Urinary bladder (tissue), 4 donors: ENCODE measurements around the gene ZNF516. TPM values are rescaled to one million over a fixed set of nuclear protein-coding genes. Genes with fewer than 3 reads are reported as not detected.
A peak's percentile ranks its signal among the peaks of the same experiment; 100 is the strongest.

Source experiments
- DNase-seq: peaks from one replicate; pipeline ENCODE4 v3.0.0-alpha.2; 2015; ENCODE audit errors: extremely low spot score
- H3K27ac ChIP-seq: one replicate; pipeline ENCODE4 v1.5.1; 2013; ENCODE audit warnings: low read depth, mild to moderate bottlenecking, moderate library complexity
- H3K36me3 ChIP-seq: one replicate; pipeline ENCODE4 v1.6.1; 2013; ENCODE audit warnings: mild to moderate bottlenecking, moderate library complexity; ENCODE audit not compliant: insufficient read depth
- H3K4me1 ChIP-seq: one replicate; pipeline ENCODE4 v1.6.1; 2013; ENCODE audit warnings: mild to moderate bottlenecking, moderate library complexity; ENCODE audit not compliant: insufficient read depth
- H3K4me3 ChIP-seq: one replicate; pipeline ENCODE4 v1.5.1; 2013; ENCODE audit warnings: low read depth, low read length
- WGBS: extraction: QIAGEN DNeasy Blood & Tissue Kit; methylation state at CpG from one replicate; pipeline ENCODE4 v1.1.7; 2013; 5-methylcytosine and 5-hydroxymethylcytosine counted together
- polyA plus RNA-seq: library from polyadenylated mRNA; stranded (reverse); fragments of 200-250 nt; gene quantifications from one replicate; pipeline ENCODE4 v1.2.3, GENCODE V29; 2013
- total RNA-seq: library from RNA; depleted of rRNA; stranded (reverse); fragments of >200 nt; gene quantifications from one replicate; pipeline ENCODE4 v1.2.3, GENCODE V29; 2014
- donor health status: healthy with polysubstance abuse.
- donor health status: healthy.

ZNF516 gene
- total and polyA plus RNA-seq, 2 donors: 16.1 to 30.5 TPM

- H3K4me1 ChIP-seq: no peaks in the 10 kb centered on the region
- WGBS: 94% methylated on average over 20 of the region's 20 CpGs
- DNase-seq: no peak
- H3K4me3 ChIP-seq: no peak overlapping the region
- no peak overlapping the region for H3K27ac ChIP-seq
- no peaks in the 10 kb centered on the region for H3K36me3 ChIP-seq
Observed at GRCh38 chr18:76466410-76466991, 28.5 kb downstream of the ZNF516 start.

DNA sequence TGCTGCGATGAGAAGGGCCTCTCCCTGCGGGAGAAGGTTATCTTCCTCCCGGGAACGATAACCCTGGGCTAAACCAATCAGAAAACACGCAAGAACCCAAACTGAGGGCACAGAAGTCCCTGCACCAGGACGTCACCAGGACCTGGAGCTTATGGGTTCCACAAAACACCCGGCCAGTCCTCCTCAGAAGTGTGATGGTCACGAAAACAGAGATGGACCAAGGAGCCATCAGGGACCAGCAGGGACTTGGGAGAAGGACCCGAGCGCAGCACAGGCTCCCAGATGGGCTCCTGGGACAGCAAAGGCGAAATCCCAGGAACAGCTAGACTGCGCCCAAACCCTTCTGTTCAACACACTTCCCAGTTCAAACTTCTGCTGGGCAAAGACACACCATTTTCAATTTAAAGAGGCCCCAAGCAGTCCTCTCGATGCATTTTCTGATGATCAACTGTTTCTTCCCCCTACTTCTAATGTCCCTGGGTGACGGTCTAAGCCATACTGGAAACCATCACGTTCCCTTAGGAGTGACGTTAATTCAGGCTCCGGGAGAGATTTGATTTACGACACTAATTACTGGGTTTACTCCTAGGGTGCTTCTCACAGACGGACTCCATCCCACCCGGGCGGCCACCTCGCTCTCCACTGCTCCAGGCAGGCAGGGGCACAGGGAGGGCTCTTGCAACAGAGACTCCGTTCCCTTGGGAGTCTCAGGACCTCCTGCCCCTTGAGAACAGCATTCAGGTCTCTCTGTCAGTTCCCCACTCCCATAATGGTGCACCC lies 29.2 kb downstream of the ZNF516 start:
- no peak overlapping the region for H3K27ac ChIP-seq
- H3K4me3 ChIP-seq: no peak overlapping the region
- 84% methylated on average over 23 of the region's 23 CpGs for WGBS
- no peaks in the 10 kb centered on the region for H3K36me3 ChIP-seq
- H3K4me1 ChIP-seq: no peaks in the 10 kb centered on the region
- no peak for DNase-seq

- H3K4me3 ChIP-seq: no peak overlapping the region
- no peak for DNase-seq
- 95% methylated on average over 19 of the region's 19 CpGs for WGBS
- no peaks in the 10 kb centered on the region for H3K4me1 ChIP-seq
- no peak overlapping the region for H3K27ac ChIP-seq
- no peaks in the 10 kb centered on the region for H3K36me3 ChIP-seq
Observed at GRCh38 chr18:76464281-76465259, 30.5 kb downstream of the ZNF516 start.

DNA sequence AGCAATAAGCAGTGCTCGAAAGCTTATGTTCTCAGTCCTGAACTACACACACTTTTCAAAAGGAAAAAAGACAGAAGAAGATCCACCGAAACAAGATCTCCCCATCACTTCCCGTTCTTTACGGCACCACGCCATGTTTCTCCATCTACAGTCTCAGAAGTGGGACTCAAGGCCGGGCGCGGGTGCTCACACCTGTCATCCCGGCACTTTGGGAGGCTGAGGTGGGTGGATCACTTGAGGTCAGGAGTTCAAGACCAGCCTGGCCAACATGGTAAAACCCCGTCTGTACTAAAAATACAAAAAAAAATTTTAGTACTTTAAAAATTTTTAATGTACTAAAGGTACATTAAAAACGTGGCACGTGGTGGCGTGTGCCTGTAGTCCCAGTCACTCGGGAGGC lies 31.2 kb downstream of the ZNF516 start:
- Histone ChIP-seq H3K4me3 (no peak overlapping the region), H3K27ac (no peak overlapping the region), H3K4me1 (no peaks in the 10 kb centered on the region), H3K36me3 (no peaks in the 10 kb centered on the region)
- whole genome bisulfite sequencing: 95% methylated on average over 14 of the region's 14 CpGs
- no peak for DNase-seq

- WGBS: 91% methylated on average over 18 of the region's 18 CpGs
- H3K36me3 ChIP-seq: no peaks in the 10 kb centered on the region
- no peak overlapping the region for H3K4me3 ChIP-seq
- H3K27ac ChIP-seq: no peak overlapping the region
- H3K4me1 ChIP-seq: no peaks in the 10 kb centered on the region
- DNase-seq: no peak
Observed at GRCh38 chr18:76463358-76463757, 31.7 kb downstream of the ZNF516 start.

DNA sequence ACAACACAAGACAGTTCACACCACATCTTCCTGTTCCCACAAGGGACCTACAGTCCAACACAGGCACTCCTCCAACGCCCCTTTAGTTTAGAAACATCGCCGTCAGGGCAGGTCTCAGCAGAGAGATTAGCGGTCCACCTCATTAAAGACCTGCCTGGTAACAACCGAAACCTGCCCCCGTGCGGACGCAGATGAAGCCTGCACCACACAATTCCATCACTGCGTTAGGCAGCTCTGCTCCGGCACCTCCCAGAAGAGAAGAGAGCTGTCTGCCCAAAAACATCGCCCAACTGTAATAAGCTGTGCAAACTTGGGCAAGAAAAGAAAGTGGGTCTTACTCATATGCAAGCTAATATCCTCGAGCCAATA lies 32.7 kb downstream of the ZNF516 start:
- H3K4me1 ChIP-seq: no peaks in the 10 kb centered on the region
- H3K36me3 ChIP-seq: no peaks in the 10 kb centered on the region
- 93% methylated on average over 12 of the region's 12 CpGs for WGBS
- no peak for DNase-seq
- H3K4me3 ChIP-seq: no peak overlapping the region
- no peak overlapping the region for H3K27ac ChIP-seq

GRCh38 chr18:76461692-76462325 lies 33.2 kb downstream of the ZNF516 start:
- DNase-seq: no peak
- no peaks in the 10 kb centered on the region for H3K4me1 ChIP-seq
- no peak overlapping the region for H3K27ac ChIP-seq
- no peak overlapping the region for H3K4me3 ChIP-seq
- H3K36me3 ChIP-seq: no peaks in the 10 kb centered on the region
- 97% methylated on average over 27 of the region's 27 CpGs for WGBS

- Histone ChIP-seq H3K4me3 (no peak overlapping the region), H3K36me3 (no peaks in the 10 kb centered on the region), H3K4me1 (no peaks in the 10 kb centered on the region), H3K27ac (no peak overlapping the region)
- DNase-seq: no peak
- 97% methylated on average over 8 of the region's 8 CpGs for WGBS
Observed at GRCh38 chr18:76461148-76461547, 33.9 kb downstream of the ZNF516 start.

DNA sequence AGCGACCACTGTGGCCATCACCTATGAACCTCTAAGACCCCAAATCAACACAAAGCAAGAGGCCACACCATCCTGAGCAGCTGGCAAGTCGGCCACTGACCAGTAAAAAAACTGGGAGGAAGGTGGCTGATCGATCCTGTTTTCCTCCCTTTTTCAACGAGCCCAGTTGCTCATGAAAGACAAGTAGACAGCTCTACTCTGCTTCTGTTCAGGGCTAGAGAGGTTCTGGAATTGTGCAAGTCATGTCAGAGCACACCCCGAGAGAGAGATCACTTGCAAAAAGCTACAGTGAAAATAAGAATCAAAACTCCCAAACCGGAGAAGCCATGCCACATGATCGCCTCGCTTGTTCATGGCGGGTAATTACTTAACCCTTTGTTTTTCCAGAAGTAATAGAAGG lies 34.6 kb downstream of the ZNF516 start:
- Histone ChIP-seq H3K4me3 (no peak overlapping the region), H3K4me1 (no peaks in the 10 kb centered on the region), H3K36me3 (no peaks in the 10 kb centered on the region), H3K27ac (no peak overlapping the region)
- DNase-seq: no peak
- WGBS: 66% methylated on average over 9 of the region's 9 CpGs

DNA sequence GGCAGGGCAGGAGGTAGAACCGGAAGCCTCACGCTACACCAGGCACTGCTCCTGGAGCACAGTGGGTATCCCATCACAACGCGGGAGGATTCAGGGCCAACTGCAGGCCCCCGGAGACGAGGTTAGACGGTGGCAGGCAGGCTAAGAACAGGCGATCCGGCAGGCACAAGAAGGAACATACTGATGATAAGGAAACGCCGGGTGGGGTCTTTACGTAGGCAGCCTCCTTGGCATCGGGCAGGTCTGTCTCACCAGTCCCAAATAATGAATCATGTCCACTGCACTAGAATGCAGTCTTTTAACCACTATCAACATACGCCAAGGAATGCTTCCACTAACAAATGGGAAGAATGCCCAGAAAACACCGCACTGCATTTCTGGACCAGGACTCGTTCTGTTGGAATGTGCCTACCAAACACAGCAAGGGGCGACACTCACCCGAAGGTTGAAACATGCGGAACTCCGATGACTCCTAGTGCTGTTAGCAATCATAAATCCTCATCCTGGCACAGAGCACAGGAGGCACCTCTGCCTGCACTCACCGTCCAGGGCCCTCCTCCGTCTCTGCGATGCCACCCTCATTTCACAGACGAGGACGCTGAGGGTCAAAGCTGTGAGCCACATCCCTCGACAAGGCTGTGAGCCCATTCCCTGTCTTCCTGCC lies 35.2 kb downstream of the ZNF516 start:
- Histone ChIP-seq H3K4me1 (no peaks in the 10 kb centered on the region), H3K4me3 (no peak overlapping the region), H3K36me3 (no peaks in the 10 kb centered on the region), H3K27ac (peak overlapping the region; percentile 30)
- WGBS: 42% methylated on average over 26 of the region's 26 CpGs
- no peak for DNase-seq

DNA sequence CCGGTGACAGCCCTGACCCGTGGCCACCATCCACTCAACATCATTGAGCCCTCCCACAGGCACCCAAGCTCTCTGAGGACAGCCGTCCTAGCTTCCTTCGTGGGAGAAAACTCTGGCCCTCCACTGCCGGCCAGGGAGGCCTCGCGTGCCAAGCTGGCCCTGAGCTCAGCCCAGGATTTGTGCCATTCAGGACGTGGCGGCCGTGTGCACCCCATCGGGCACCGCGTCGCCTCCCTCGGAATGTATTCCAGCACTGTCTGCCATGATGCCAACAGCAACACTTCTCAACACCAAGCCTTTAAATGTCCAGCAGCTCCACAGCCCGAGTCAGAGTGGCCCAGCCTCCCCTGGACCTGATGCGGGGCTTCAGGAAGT lies 35.7 kb downstream of the ZNF516 start:
- DNase-seq: no peak

GRCh38 chr18:76458522-76459311 lies 36.3 kb downstream of the ZNF516 start:
- no peak for DNase-seq
- no peak overlapping the region for H3K27ac ChIP-seq
- WGBS: 94% methylated on average over 51 of the region's 51 CpGs
- no peak overlapping the region for H3K4me3 ChIP-seq
- H3K36me3 ChIP-seq: no peaks in the 10 kb centered on the region
- no peaks in the 10 kb centered on the region for H3K4me1 ChIP-seq

More for the DNA sequence above, 35.7 kb downstream of the ZNF516 start:
- Histone ChIP-seq H3K4me1 (no peaks in the 10 kb centered on the region), H3K4me3 (no peak overlapping the region), H3K36me3 (no peaks in the 10 kb centered on the region), H3K27ac (peak overlapping the region; percentile 11)
- WGBS: 77% methylated on average over 17 of the region's 17 CpGs
